HAP-1 (cell line): ENCODE results near the gene MAP2K6.

Experiments
- DNase-seq, 2 experiments: peaks; one replicate each; pipeline ENCODE4 v3.0.0-alpha.2; 2016 to 2020; ENCODE audit warnings: low spot score in 2 of 2
- H3K27me3 ChIP-seq: fragments of 250-450 bp; sonication (Bioruptor Pico); 2 replicates; pipeline ENCODE4 v1.5.1; 2020; ENCODE audit warnings: low read depth, mild to moderate bottlenecking, moderate library complexity
- H3K36me3 ChIP-seq: fragments of 250-450 bp; sonication (Bioruptor Pico); replicated peaks from 2 replicates; pipeline ENCODE4 v1.5.1; 2020; ENCODE audit warnings: mild to moderate bottlenecking
- H3K4me1 ChIP-seq: fragments of 250-450 bp; sonication (Bioruptor Pico); 2 replicates; pipeline ENCODE4 v1.5.1; 2020; ENCODE audit warnings: mild to moderate bottlenecking
- H3K4me3 ChIP-seq: fragments of 250-450 bp; sonication (Bioruptor Pico); 2 replicates; pipeline ENCODE4 v1.5.1; 2020; ENCODE audit warnings: mild to moderate bottlenecking, moderate library complexity
- H3K9me3 ChIP-seq: fragments of 250-450 bp; sonication (Bioruptor Pico); 2 replicates; pipeline ENCODE4 v1.5.1; 2020; ENCODE audit warnings: mild to moderate bottlenecking, moderate library complexity
- in situ Hi-C: fragments of 300-500 bp; cut with MboI; formaldehyde crosslinking; loops from 3 replicates; pipeline ENCODE4 v1.14.3; 2020; ENCODE audit warnings: low sequenced_read_pairs, inconsistent platforms, mixed read lengths

Gene MAP2K6

DNA sequence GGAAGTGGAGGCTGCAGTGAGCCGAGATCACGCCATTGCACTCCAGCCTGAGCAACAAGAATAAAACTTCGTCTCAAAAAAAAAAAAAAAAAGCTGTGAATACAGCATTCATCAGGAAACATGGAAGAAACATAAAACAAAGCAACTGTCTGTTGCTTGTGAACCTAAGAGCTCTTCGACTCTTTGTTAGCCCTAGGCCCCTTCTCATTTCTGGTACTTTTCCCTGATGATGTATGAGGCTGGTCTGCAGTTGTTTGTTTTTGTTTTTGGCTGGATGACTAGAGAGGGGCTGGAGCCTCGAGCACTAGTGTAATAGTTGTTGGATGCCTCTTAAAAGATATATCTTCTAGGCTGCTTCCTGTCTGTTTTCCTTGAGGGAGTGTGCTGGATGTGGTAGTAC, 113.5 kb downstream of the MAP2K6 start:
- Histone ChIP-seq H3K4me1 (no peaks in the 10 kb centered on the region), H3K27me3 (no peaks in the 10 kb centered on the region), H3K4me3 (no peak overlapping the region), H3K9me3 (no peaks in the 10 kb centered on the region), H3K36me3 (no peaks in the 10 kb centered on the region)
- DNase-seq = no peak
- in situ Hi-C loops = no loop called here

DNA sequence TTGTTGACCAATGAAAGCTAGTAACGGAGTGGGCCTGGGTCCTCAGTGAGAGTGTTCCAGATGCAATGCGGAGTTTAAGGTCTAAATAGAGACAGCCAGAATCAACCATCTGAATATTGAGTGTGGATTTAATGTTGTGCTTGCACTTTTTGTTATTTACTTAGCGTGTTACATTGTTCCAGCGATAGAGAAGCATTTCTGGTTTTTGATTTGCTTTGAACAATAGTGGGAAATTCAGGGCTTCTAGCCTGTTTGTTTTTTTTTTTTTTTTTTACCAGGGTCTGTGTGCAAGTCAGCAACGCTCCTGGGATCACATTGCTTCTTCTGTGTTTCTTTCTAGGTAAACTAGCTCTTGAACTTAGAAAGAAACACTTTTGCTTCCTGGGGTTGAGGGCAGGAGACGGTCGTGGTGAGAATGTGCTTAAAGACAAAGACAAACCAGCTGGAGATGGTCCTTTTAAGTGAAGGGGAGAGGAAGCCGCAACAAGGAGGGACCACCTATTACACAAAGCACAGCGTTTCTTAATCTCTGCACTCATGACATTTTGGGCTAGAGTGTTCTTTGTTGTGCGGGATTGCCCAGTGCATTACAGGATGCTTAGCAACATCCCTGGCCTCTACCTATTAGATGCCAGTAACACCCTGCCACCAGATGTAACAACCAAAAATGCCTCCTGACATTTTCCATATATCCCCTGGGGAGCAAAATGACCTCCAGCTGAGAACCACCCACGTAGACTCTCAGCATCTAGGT, 119.2 kb downstream of the MAP2K6 start:
- Histone ChIP-seq H3K36me3 (no peaks in the 10 kb centered on the region), H3K4me3 (no peak overlapping the region), H3K9me3 (no peaks in the 10 kb centered on the region), H3K27me3 (no peaks in the 10 kb centered on the region), H3K4me1 (no peaks in the 10 kb centered on the region)
- in situ Hi-C loops = no loop called here
- DNase-seq = no peak

DNA sequence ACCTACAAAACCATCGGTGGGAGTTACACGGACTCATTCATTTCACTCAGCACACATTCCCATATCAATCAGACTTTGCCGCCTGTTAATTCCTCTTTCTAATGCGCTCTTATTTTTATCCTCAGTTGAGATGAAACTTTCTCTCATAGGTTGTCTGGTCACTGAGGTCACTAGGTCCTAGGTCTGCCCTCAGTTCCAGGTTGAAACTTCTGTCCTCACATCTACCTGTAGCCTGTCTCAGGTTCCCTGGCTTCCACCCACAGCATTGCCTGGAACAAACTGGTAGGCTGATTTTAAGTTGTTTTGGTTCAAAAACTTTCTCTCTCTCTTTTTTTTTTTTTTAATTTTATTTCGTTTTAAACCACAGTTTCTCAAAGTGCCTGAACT, 119.7 kb downstream of the MAP2K6 start:
- no peaks in the 10 kb centered on the region for H3K4me1 ChIP-seq
- no peaks in the 10 kb centered on the region for H3K27me3 ChIP-seq
- H3K4me3 ChIP-seq = no peak overlapping the region
- no peaks in the 10 kb centered on the region for H3K36me3 ChIP-seq
- in situ Hi-C loops = no loop called here
- DNase-seq = no peak
- H3K9me3 ChIP-seq = no peaks in the 10 kb centered on the region

DNA sequence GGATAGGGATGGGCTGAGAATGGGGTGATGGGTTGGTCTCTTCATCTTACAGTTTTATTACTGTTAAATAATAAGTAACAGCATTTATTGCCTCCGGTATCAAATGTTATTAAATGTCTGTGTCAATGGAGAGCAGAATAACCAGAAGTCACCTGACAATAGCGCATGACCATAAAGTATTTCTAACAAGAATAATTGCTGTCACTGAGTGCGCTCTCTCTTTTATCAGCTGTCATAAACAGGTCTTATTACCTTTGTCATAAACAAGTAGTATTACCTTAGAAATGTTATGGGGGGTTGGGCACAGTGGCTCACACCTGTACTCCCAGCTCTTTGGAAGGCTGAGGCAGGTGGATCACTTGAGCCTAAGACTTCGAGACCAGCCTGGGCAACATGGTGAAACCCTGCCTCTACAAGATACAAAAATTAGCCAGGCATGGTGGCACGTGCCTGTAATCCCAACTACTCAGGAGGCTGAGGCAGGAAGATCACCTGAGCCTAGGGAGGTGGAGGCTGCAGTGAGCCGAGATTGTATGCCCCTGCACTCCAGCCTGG, 120.6 kb downstream of the MAP2K6 start:
- in situ Hi-C loops = no loop called here
- no peak for DNase-seq
- no peaks in the 10 kb centered on the region for H3K36me3 ChIP-seq

DNA sequence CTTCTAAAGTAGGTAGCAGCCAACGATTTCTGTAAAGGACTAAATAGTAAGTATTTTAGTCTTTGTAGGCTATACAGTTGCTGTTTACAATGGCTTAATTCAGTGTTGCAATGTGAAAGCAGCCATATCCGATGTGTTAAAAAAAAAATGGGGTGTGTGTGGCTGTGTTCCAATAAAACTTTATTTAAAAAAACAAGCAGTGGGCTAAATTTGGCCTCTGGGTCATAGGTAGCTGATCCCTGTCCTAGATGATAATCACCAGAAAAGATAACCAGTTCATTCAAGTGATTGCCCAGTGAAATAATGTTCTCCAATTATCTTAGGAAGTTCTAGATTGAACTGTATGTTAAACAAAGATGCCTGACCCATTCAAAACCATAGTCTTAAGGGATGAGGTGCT, 124.3 kb downstream of the MAP2K6 start:
- DNase-seq = no peak
- H3K27me3 ChIP-seq = no peaks in the 10 kb centered on the region
- H3K36me3 ChIP-seq = no peaks in the 10 kb centered on the region
- in situ Hi-C loops = no loop called here
- H3K9me3 ChIP-seq = no peaks in the 10 kb centered on the region
- H3K4me1 ChIP-seq = no peaks in the 10 kb centered on the region
- H3K4me3 ChIP-seq = no peak overlapping the region

More for the DNA sequence above, 120.6 kb downstream of the MAP2K6 start:
- Histone ChIP-seq H3K4me1 (no peaks in the 10 kb centered on the region), H3K4me3 (no peak overlapping the region), H3K9me3 (no peaks in the 10 kb centered on the region), H3K27me3 (no peaks in the 10 kb centered on the region)

DNA sequence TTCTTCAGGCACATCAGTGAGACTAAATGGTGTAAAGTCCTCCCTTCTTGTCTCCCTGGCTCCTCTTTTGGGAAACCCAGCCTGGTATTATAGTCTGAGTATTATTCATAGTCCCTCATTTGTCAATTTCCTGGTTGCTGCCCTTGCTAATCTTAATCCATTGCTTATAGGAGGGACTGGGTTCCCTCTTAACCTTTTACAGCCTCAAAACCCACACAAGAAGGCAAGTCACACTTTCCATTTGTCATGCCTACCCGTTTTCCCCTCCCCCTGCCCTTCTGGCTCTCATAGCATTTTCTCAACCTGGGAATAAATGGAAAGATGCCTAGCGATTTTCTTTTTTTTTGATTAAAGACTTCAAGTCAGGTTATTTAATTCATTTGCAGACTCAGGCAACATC, 124.8 kb downstream of the MAP2K6 start:
- no peaks in the 10 kb centered on the region for H3K27me3 ChIP-seq
- H3K4me3 ChIP-seq = no peak overlapping the region
- in situ Hi-C loops = no loop called here
- no peak for DNase-seq
- no peaks in the 10 kb centered on the region for H3K36me3 ChIP-seq
- no peaks in the 10 kb centered on the region for H3K9me3 ChIP-seq
- no peaks in the 10 kb centered on the region for H3K4me1 ChIP-seq

DNA sequence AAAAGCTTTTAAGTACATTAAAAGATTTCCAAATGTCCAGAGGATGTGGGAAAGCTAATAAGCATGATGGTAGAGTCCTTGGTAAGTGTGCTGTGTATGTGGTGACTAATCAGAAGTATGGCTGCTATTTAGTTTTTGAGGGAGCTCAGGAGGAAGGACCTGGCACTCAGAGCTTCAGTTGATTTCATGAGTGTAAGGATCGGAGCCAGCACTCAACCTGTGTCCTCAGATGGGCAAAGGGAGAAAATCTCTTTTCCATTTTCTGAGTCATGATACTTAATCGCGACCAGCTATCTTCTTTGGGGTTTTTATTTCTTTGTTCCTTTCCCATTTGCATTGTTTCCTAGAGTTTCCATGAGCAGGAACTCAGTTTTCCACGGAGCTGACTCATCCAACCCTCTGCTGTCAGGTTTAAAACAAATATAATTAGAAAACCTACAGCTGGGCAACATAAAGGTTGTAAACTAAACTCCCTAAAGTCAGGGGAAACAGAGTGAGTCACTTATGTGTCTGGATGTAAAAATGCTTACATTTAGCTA, 125.4 kb downstream of the MAP2K6 start:
- Histone ChIP-seq H3K9me3 (no peaks in the 10 kb centered on the region), H3K4me3 (no peak overlapping the region), H3K36me3 (no peaks in the 10 kb centered on the region), H3K27me3 (no peaks in the 10 kb centered on the region), H3K4me1 (no peaks in the 10 kb centered on the region)
- DNase-seq = no peak
- in situ Hi-C loops = no loop called here

DNA sequence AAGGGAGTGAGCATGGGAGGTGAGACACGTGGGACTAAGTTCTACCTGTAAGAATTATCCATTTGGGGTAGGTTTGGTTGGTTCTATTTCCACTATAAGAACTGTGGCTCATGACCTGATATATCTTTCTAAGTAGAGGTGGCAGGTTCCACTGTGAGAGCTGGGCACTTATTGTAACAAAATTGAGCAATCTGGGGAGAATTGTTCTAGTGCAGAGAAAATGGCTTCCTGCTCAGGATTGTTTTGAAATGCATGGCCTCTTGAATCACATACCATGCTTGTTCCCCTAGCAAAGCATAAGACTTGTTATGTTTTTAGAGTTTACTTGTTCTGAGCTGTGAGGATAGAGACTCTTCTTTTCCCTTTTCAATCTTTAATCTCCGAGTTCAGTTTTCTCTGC, 125.9 kb downstream of the MAP2K6 start:
- H3K27me3 ChIP-seq = no peaks in the 10 kb centered on the region
- in situ Hi-C loops = no loop called here
- no peaks in the 10 kb centered on the region for H3K36me3 ChIP-seq
- no peaks in the 10 kb centered on the region for H3K4me1 ChIP-seq
- no peak for DNase-seq
- no peak overlapping the region for H3K4me3 ChIP-seq
- no peaks in the 10 kb centered on the region for H3K9me3 ChIP-seq

DNA sequence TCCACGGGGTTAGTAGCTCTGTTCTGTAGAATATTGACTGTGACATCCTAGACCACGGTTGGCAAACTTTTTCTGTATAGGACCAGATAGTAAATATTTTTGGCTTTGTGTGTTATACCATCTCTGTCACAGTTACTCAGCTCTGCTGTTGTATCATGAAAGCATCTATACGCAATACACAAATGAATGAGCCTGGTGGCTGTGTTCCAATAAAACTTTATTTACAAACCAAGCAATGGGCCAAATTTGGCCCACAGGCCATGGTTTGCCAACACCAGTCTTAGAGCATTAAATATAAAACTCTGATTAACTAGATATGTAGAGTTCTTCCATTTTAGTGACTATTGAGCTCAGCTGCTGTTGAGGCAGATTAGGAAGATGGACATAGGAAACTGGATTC, 132.7 kb downstream of the MAP2K6 start:
- Histone ChIP-seq H3K27me3 (no peaks in the 10 kb centered on the region), H3K4me3 (no peak overlapping the region), H3K36me3 (no peaks in the 10 kb centered on the region), H3K4me1 (peaks cover 3% of the 10 kb centered on the region), H3K9me3 (no peaks in the 10 kb centered on the region)
- DNase-seq = no peak
- in situ Hi-C loops = no loop called here

DNA sequence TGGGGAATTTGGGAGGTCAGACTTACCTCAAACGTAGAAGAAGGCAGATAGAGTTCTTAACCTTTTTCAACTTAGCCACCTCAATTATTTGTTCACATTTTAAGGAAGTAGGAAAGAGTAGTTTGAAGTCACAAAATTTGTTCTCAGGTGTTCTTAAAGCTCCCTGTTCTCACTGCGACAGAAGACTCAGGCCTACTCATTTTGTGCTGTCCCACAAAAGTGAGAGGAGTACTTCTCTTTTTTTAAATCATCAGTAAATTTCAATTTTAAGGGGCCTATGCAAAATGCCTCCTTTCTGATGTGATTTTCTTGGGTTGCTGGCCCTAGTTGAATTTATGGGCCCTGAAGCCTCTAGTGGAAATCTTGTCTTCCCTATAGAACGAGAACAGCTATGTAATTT, 133.4 kb downstream of the MAP2K6 start:
- no peaks in the 10 kb centered on the region for H3K9me3 ChIP-seq
- H3K36me3 ChIP-seq = no peaks in the 10 kb centered on the region
- no peak overlapping the region for H3K4me3 ChIP-seq
- no peaks in the 10 kb centered on the region for H3K27me3 ChIP-seq
- no peak for DNase-seq
- in situ Hi-C loops = no loop called here
- peaks cover 3% of the 10 kb centered on the region for H3K4me1 ChIP-seq

DNA sequence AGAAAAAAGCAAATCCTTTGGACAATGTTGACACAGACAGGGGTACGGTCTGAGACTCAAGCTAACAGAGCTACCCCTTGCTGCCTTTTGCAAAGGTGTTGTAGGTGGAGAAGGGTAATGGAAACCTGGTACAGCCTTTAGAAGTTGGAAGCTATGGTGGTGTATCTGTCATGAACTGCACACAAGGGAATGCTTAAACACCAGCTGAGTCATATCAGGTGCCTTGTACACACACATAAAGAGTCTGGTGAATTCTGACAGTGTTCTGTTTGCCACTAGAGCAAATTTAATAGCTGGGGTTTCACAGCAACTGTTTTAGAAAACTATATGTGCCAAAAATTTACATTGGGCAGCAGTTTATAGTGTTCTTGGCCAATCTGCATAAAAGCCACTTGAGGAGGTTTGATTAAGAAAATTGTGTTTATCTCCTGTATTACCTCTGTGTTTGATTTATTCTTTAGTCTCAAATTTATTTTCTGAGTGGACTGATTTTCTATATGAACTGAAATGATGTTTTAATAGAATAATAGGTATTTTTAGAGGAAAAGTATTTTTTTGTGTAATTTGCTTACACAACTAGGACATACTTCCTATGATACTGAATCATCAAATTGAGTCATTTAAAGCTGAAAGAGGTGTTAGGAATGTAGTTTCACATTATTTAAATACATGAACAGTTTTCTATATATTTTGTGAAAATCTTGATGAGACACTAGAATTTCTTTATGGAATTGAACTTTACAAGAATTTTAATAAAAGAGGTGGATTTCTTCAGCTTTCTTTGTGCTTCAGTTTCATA, 136.9 kb downstream of the MAP2K6 start:
- Histone ChIP-seq H3K4me3 (no peak overlapping the region), H3K4me1 (peaks cover 2% of the 10 kb centered on the region), H3K9me3 (no peaks in the 10 kb centered on the region), H3K36me3 (no peaks in the 10 kb centered on the region), H3K27me3 (no peaks in the 10 kb centered on the region)
- no peak for DNase-seq
- in situ Hi-C loops = loop anchor here (25.0 kb wide), 1 partner anchor 611 kb away; the partner anchor contains the start of gene KCNJ2

DNA sequence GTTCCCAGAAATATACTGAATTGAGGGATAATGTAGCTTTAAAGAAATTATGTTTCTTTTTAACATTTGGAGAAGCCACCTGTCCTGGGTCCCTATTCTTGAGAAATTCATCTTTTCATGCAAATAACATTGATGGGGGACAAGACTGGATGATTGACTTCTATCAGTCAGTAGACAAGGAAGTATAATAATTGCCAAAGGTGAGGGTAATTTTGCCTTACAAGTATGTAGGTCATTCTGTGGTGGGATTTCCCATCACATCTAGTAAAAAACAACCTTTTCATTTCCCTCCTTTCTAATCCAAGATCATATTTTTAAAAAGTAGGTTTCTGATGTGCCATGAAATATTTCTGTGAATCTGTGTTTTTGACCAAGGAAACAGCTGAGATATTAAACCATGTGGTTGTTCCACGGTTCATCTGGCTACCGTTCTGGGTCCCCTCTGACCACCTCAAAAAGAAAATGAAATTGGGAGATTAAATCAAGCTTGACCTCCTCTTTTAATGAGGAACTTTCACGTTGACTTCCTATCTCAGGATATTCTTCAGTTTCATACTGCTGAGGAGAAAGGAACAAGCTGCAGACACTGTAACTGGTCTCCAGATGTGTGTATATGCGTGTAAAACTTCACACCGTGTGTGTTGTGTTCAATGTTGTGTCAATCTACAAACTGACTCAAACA, 138.6 kb downstream of the MAP2K6 start:
- no peak for DNase-seq
- no peaks in the 10 kb centered on the region for H3K4me1 ChIP-seq
- H3K36me3 ChIP-seq = no peaks in the 10 kb centered on the region
- no peaks in the 10 kb centered on the region for H3K27me3 ChIP-seq
- H3K4me3 ChIP-seq = no peak overlapping the region
- in situ Hi-C loops = loop anchor here (25.0 kb wide), 1 partner anchor 609 kb away; the partner anchor contains the start of gene KCNJ2
- H3K9me3 ChIP-seq = no peaks in the 10 kb centered on the region

DNA sequence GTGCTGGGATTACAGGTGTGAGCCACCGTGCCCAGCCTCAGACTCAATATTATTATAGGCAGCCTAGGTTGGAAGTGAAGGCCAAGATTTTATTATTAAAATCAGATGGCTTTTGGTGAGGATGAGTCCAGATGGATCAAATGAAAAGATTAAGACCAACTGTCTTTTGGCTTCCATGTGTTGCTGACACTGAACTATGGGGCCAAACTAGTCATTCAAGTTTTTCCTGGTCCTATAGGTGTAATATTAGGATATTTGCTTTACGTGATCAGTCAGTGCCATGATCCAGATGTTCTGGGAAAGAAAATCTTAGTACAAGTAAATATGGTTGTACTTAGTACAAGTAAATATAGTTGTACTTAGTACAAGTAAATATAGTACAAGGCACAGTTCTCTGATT, 140.6 kb downstream of the MAP2K6 start:
- no peak for DNase-seq
- in situ Hi-C loops = loop anchor here (25.0 kb wide), 1 partner anchor 607 kb away; the partner anchor contains the start of gene KCNJ2
- no peaks in the 10 kb centered on the region for H3K36me3 ChIP-seq
- no peak overlapping the region for H3K4me3 ChIP-seq
- H3K9me3 ChIP-seq = no peaks in the 10 kb centered on the region
- H3K4me1 ChIP-seq = no peaks in the 10 kb centered on the region
- H3K27me3 ChIP-seq = no peaks in the 10 kb centered on the region
